DOHH2 (cell line): ENCODE measurements around the gene GABRG3.

Experiments used
- H3F3A ChIP-seq: fragments of 200-600 bp; sonication (generic), shearing (Covaris generic); 2 replicates; pipeline ENCODE4 v1.6.0; 2016; ENCODE audit warnings: antibody characterized with exemption, mild to moderate bottlenecking; ENCODE audit not compliant: control insufficient read depth, insufficient read depth
- H3K27ac ChIP-seq: fragments of 200-600 bp; sonication (generic); 2 replicates; pipeline ENCODE4 v1.5.1; 2014; ENCODE audit warnings: low read depth, mild to moderate bottlenecking, low read length, moderate library complexity
- H3K27me3 ChIP-seq: fragments of 200-600 bp; sonication (generic); 2 replicates; pipeline ENCODE4 v1.6.1; 2014; ENCODE audit warnings: mild to moderate bottlenecking, low read length, mixed read lengths; ENCODE audit not compliant: control insufficient read depth
- H3K36me3 ChIP-seq: fragments of 200-600 bp; sonication (generic); 2 replicates; pipeline ENCODE4 v1.6.1; 2014; ENCODE audit warnings: mild to moderate bottlenecking, low read length, moderate library complexity, mixed read lengths; ENCODE audit not compliant: control insufficient read depth
- H3K4me1 ChIP-seq: fragments of 200-600 bp; sonication (generic); 2 replicates; pipeline ENCODE4 v1.6.1; 2014; ENCODE audit warnings: mild to moderate bottlenecking, low read length, mixed read lengths; ENCODE audit not compliant: control insufficient read depth
- H3K4me2 ChIP-seq: fragments of 200-600 bp; sonication (generic); 2 replicates; pipeline ENCODE4 v1.6.0; 2014; ENCODE audit warnings: mild to moderate bottlenecking, low read length, moderate library complexity
- H3K4me3 ChIP-seq: fragments of 200-600 bp; sonication (generic); 2 replicates; pipeline ENCODE4 v1.5.1; 2014; ENCODE audit warnings: mild to moderate bottlenecking, low read length, mixed read lengths
- H3K79me2 ChIP-seq: fragments of 200-600 bp; sonication (generic); 2 replicates; pipeline ENCODE4 v1.6.1; 2014; ENCODE audit warnings: mild to moderate bottlenecking, low read length, mixed read lengths; ENCODE audit not compliant: control insufficient read depth
- H3K9me2 ChIP-seq: fragments of 200-600 bp; sonication (generic); replicated peaks from 2 replicates; pipeline ENCODE4 v1.6.1; 2014; ENCODE audit warnings: mild to moderate bottlenecking, low read length, mixed read lengths; ENCODE audit not compliant: control insufficient read depth
- H3K9me3 ChIP-seq: fragments of 200-600 bp; sonication (generic); 2 replicates; pipeline ENCODE4 v1.6.1; 2014; ENCODE audit warnings: antibody characterized with exemption, low read length, mixed read lengths; ENCODE audit not compliant: control insufficient read depth, insufficient read depth
- H4K20me1 ChIP-seq: fragments of 200-600 bp; sonication (generic); 2 replicates; pipeline ENCODE4 v1.6.0; 2014; ENCODE audit warnings: low read depth, mild to moderate bottlenecking, antibody characterized with exemption, low read length, moderate library complexity; ENCODE audit not compliant: control insufficient read depth, insufficient read depth
- CTCF ChIP-seq: fragments of 200-600 bp; sonication (generic); IDR thresholded peaks from one replicate; pipeline ENCODE4 v1.5.1; 2014; ENCODE audit warnings: antibody characterized with exemption, mild to moderate bottlenecking, low read depth, low read length; ENCODE audit not compliant: poor library complexity, severe bottlenecking
- EZH2phosphoT487 ChIP-seq: fragments of 200-600 bp; sonication (generic); IDR thresholded peaks from 2 replicates; pipeline ENCODE4 v1.6.1; 2017; ENCODE audit warnings: borderline replicate concordance, mild to moderate bottlenecking, antibody characterized with exemption, low read length, moderate library complexity, mixed read lengths

The GABRG3 gene

GRCh38 chr15:27175472-27176153, 204.6 kb downstream of the GABRG3 start:
- Histone ChIP-seq H3F3A (no peaks in the 10 kb centered on the region), H3K4me1 (no peaks in the 10 kb centered on the region), H3K4me3 (no peak overlapping the region), H3K27me3 (no peaks in the 10 kb centered on the region), H3K9me3 (peaks cover 27% of the 10 kb centered on the region; the same call in 1 of the 2 replicates), H3K36me3 (no peaks in the 10 kb centered on the region), H4K20me1 (no peaks in the 10 kb centered on the region), H3K79me2 (no peaks in the 10 kb centered on the region), H3K27ac (no peak overlapping the region), H3K4me2 (no peak overlapping the region), H3K9me2 (no peaks in the 10 kb centered on the region)
- no peak for TF ChIP-seq EZH2phosphoT487
- no peak for TF ChIP-seq CTCF

GRCh38 chr15:27176785-27177406, 205.9 kb downstream of the GABRG3 start:
- Histone ChIP-seq H3K9me2 (no peaks in the 10 kb centered on the region), H3K79me2 (no peaks in the 10 kb centered on the region), H3K36me3 (no peaks in the 10 kb centered on the region), H3F3A (no peaks in the 10 kb centered on the region), H3K27ac (no peak overlapping the region), H3K4me3 (no peak overlapping the region), H3K9me3 (peaks cover 27% of the 10 kb centered on the region; the same call in 1 of the 2 replicates), H3K27me3 (no peaks in the 10 kb centered on the region), H3K4me1 (no peaks in the 10 kb centered on the region), H4K20me1 (no peaks in the 10 kb centered on the region), H3K4me2 (no peak overlapping the region)
- TF ChIP-seq EZH2phosphoT487 (no peak), CTCF (no peak)

- no peaks in the 10 kb centered on the region for H3K27me3 ChIP-seq
- H3K27ac ChIP-seq = no peak overlapping the region
- no peaks in the 10 kb centered on the region for H3K4me1 ChIP-seq
- TF ChIP-seq CTCF = no peak
- TF ChIP-seq EZH2phosphoT487 = no peak
- peaks cover 19% of the 10 kb centered on the region; the same call in 1 of the 2 replicates for H3K9me3 ChIP-seq
- H3K4me2 ChIP-seq = no peak overlapping the region
- H4K20me1 ChIP-seq = no peaks in the 10 kb centered on the region
- no peaks in the 10 kb centered on the region for H3K9me2 ChIP-seq
- no peaks in the 10 kb centered on the region for H3K36me3 ChIP-seq
- H3K4me3 ChIP-seq = no peak overlapping the region
- H3F3A ChIP-seq = no peaks in the 10 kb centered on the region
- no peaks in the 10 kb centered on the region for H3K79me2 ChIP-seq
These were observed 208.8 kb downstream of the GABRG3 start for GRCh38 chr15:27179789-27180188.
